K562 (cell line): ENCODE results near the gene CCDC60. TPM values are rescaled to one million over a fixed set of nuclear protein-coding genes. Genes with fewer than 3 reads are reported as not detected.

Experiments used
- ATAC-seq: fragments of 200-7000 bp; cut with Tn5 transposase; 3 replicates; pipeline ENCODE4 v1.9.1; 2020; ENCODE audit warnings: moderate library complexity
- BruUV-seq: library from RNA; stranded (reverse); fragments of 400-500 nt; replicated peaks from 2 replicates; lab custom pipeline; 2021; lab: Mats Ljungman, UMichigan
- CTCF ChIA-PET: fragments of 300-600 bp; formaldehyde crosslinking; extraction: SDS; loops from one replicate; lab custom pipeline; 2021; ENCODE audit warnings: low intra/inter-chr PET ratio; lab: Yijun Ruan, JAX
- POLR2A ChIA-PET: fragments of 300-600, 350-650 bp; sonication (Branson Sonifier 250); formaldehyde crosslinking; extraction: SDS; loops from one replicate; lab custom pipeline; 2021; ENCODE audit warnings: antibody characterized with exemption, inconsistent platforms; lab: Yijun Ruan, JAX
- DNase-seq, 4 experiments: peaks; one replicate each; pipeline versions ENCODE4 v3.0.0 to v3.0.0-alpha.2; 2011 to 2018; ENCODE audit warnings: low spot score in 3 of 4, mixed read lengths in 3 of 4; ENCODE audit errors: extremely low read depth in 1 of 4
- FAIRE-seq: peaks from 2 replicates; lab custom pipeline; 2011; peaks lifted over from hg19 to GRCh38; lab: Jason Lieb, UNC
- H2AFZ ChIP-seq: 2 replicates; pipeline ENCODE4 v1.6.0; 2011; ENCODE audit warnings: low read depth, low read length, control low read depth, inconsistent platforms
- H3K27ac ChIP-seq: fragments of 200-600 bp; 3 replicates; pipeline ENCODE4 v1.8.0; 2011; ENCODE audit warnings: low read depth, mild to moderate bottlenecking, control low read depth, inconsistent platforms, low read length, moderate library complexity, mixed read lengths; ENCODE audit errors: extremely low read depth
- H3K27me3 ChIP-seq, 2 experiments: fragments of 300-600 bp in 1 of 2; 2 replicates in 1 of 2; 3 replicates in 1 of 2; pipeline versions ENCODE4 v1.6.0 to v1.8.0; 2011; ENCODE audit warnings: inconsistent platforms in 2 of 2, low read length in 2 of 2, mild to moderate bottlenecking in 1 of 2, mixed read lengths in 1 of 2, moderate library complexity in 1 of 2; ENCODE audit not compliant: control insufficient read depth in 2 of 2, insufficient read depth in 2 of 2
- H3K36me3 ChIP-seq: fragments of 300-600 bp; 3 replicates; pipeline ENCODE4 v1.8.0; 2011; ENCODE audit warnings: mild to moderate bottlenecking, low read length, inconsistent platforms; ENCODE audit not compliant: control insufficient read depth, insufficient read depth
- H3K4me1 ChIP-seq, 2 experiments: fragments of 200-600 bp in 1 of 2; replicated peaks in 1 of 2; 2 replicates in 1 of 2; 3 replicates in 1 of 2; pipeline versions ENCODE4 v1.5.1 to v1.8.0; 2011; ENCODE audit warnings: inconsistent platforms in 2 of 2, low read length in 2 of 2, mild to moderate bottlenecking in 1 of 2, mixed read lengths in 1 of 2, moderate library complexity in 1 of 2; ENCODE audit not compliant: control insufficient read depth in 2 of 2, insufficient read depth in 2 of 2
- H3K4me2 ChIP-seq: 2 replicates; pipeline ENCODE4 v1.6.1; 2011; ENCODE audit warnings: low read length, control low read depth, inconsistent platforms, mixed read lengths; ENCODE audit not compliant: insufficient read depth
- H3K4me3 ChIP-seq: fragments of 200-600 bp; sonication (generic), shearing (Covaris generic); 2 replicates; pipeline ENCODE4 v1.5.1; 2016; ENCODE audit warnings: control low read depth, inconsistent platforms
- H3K79me2 ChIP-seq: fragments of 200-600 bp; 3 replicates; pipeline ENCODE4 v1.8.0; 2011; ENCODE audit warnings: low read length, inconsistent platforms; ENCODE audit not compliant: control insufficient read depth, insufficient read depth
- H3K9ac ChIP-seq, 2 experiments: 2 replicates each; pipeline versions ENCODE4 v1.6.0 to v1.6.1; 2011; ENCODE audit warnings: low read depth in 2 of 2, low read length in 2 of 2, control low read depth in 1 of 2, inconsistent platforms in 1 of 2, mild to moderate bottlenecking in 1 of 2, mixed read lengths in 1 of 2; ENCODE audit not compliant: insufficient read depth in 1 of 2
- H3K9me1 ChIP-seq: one replicate; pipeline ENCODE4 v1.6.0; 2011; ENCODE audit warnings: inconsistent platforms, mild to moderate bottlenecking, low read length, moderate library complexity; ENCODE audit not compliant: control insufficient read depth, insufficient read depth
- H3K9me3 ChIP-seq: replicated peaks from 2 replicates; pipeline ENCODE4 v1.5.1; 2011; ENCODE audit warnings: low read depth, low read length, inconsistent platforms; ENCODE audit not compliant: control insufficient read depth, insufficient read depth
- H4K20me1 ChIP-seq: replicated peaks from 2 replicates; pipeline ENCODE4 v1.6.1; 2011; ENCODE audit warnings: low read length, inconsistent platforms, mixed read lengths; ENCODE audit not compliant: control insufficient read depth, insufficient read depth
- CBFA2T3 ChIP-seq: fragments of 450-650 bp; IDR thresholded peaks from 2 replicates; pipeline ENCODE4 v1.6.1; 2017
- CREB1 ChIP-seq, 2 experiments: sonication (generic) in 1 of 2; formaldehyde crosslinking in 1 of 2; IDR thresholded peaks; 2 replicates each; pipeline versions ENCODE4 v1.6.1 to v1.8.0; 2012 to 2022; ENCODE audit warnings: inconsistent platforms in 1 of 2, mild to moderate bottlenecking in 1 of 2, missing genetic modification reagents in 1 of 2, moderate library complexity in 1 of 2
- CREBBP ChIP-seq: IDR thresholded peaks from one replicate; pipeline ENCODE4 v1.6.1; 2012; ENCODE audit warnings: low read depth, mild to moderate bottlenecking, control low read depth, inconsistent platforms, low read length
- ETV6 ChIP-seq, 3 experiments: fragments of 150-350 bp in 1 of 3; sonication (generic) in 1 of 3; formaldehyde crosslinking in 1 of 3; IDR thresholded peaks; 2 replicates each; pipeline versions ENCODE4 v1.6.1 to v1.8.0; 2014 to 2022; ENCODE audit warnings: borderline replicate concordance in 2 of 3, low read depth in 2 of 3, antibody characterized with exemption in 1 of 3, low read length in 1 of 3, mild to moderate bottlenecking in 1 of 3, missing genetic modification reagents in 1 of 3
- HES1 ChIP-seq: fragments of 450-650 bp; IDR thresholded peaks from 2 replicates; pipeline ENCODE4 v1.6.1; 2016; ENCODE audit warnings: low read depth, mild to moderate bottlenecking, moderate library complexity
- MYC ChIP-seq, 2 experiments: fragments of 250-450 bp in 1 of 2; sonication (Bioruptor Pico) in 1 of 2; IDR thresholded peaks; 2 replicates each; pipeline versions ENCODE4 v1.5.1 to v1.6.1; 2012 to 2021; ENCODE audit warnings: low read depth in 2 of 2, borderline replicate concordance in 1 of 2, improper control_type of control experiment in 1 of 2, low read length in 1 of 2, mild to moderate bottlenecking in 1 of 2, moderate library complexity in 1 of 2
- PTBP1 ChIP-seq: fragments of 200-400 bp; formaldehyde crosslinking; IDR thresholded peaks from 2 replicates; pipeline ENCODE4 v1.6.1; 2017; ENCODE audit warnings: low read depth, low read length
- TCF3 ChIP-seq: sonication (generic); formaldehyde crosslinking; IDR thresholded peaks from 2 replicates; pipeline ENCODE4 v1.4.0; 2020; ENCODE audit warnings: mild to moderate bottlenecking, missing genetic modification reagents
- ZBTB26 ChIP-seq: fragments of 450-650 bp; formaldehyde crosslinking; IDR thresholded peaks from 2 replicates; pipeline ENCODE4 v1.4.0; 2022; ENCODE audit warnings: missing genetic modification characterization
- ZNF79 ChIP-seq: fragments of 250-450 bp; sonication (Bioruptor Pico); IDR thresholded peaks from 2 replicates; pipeline ENCODE4 v1.4.0; 2020; ENCODE audit warnings: low read depth, mild to moderate bottlenecking, moderate library complexity
- whole genome bisulfite sequencing: fragments of 100-300 bp; shearing (Covaris generic); methylation state at CpG from one replicate; pipeline ENCODE4 v1.1.6; 2016; ENCODE audit warnings: low coverage, mixed read lengths; ENCODE audit not compliant: insufficient coverage; ENCODE audit errors: missing lambda C conversion rate; 5-methylcytosine and 5-hydroxymethylcytosine counted together
- in situ Hi-C: fragments of 300-500 bp; cut with MboI; formaldehyde crosslinking; loops from 4 replicates; pipeline ENCODE4 v1.15.0; 2018; ENCODE audit warnings: inconsistent platforms, mixed read lengths
- intact Hi-C: fragments of 100-400 bp; cut with micrococcal nuclease; formaldehyde crosslinking; loops from 2 replicates; pipeline ENCODE4 v1.14.2; 2022
- polyA plus RNA-seq, 8 experiments: library from polyadenylated mRNA; depleted of rRNA in 4 of 8; stranded (reverse) in 5 of 8; unstranded in 3 of 8; fragments of >200 nt; fragmentation: Nextera tagmentation in 2 of 8; fragmentation: Illumina TruSeq in 1 of 8; extraction: Ambion mirVana in 2 of 8; extraction: Trizol in 1 of 8; gene quantifications; 2 replicates each; pipeline versions ENCODE4 v1.2.1 to v1.2.3, GENCODE V29; 2011 to 2014; ENCODE audit warnings: inconsistent platforms in 1 of 8, missing spikeins in 1 of 8
- total RNA-seq, 7 experiments: library from RNA; depleted of rRNA in 6 of 7; stranded (reverse); fragments of >200 nt in 6 of 7; fragmentation: Illumina TruSeq in 2 of 7; extraction: Trizol in 2 of 7; gene quantifications; 2 replicates each; pipeline versions ENCODE4 v1.2.1 to v1.2.3, GENCODE V29; 2011 to 2021; ENCODE audit warnings: low replicate concordance in 1 of 7
- TF ChIP-seq, protein P1 (sequence below): sonication (generic); formaldehyde crosslinking; IDR thresholded peaks from 2 replicates; pipeline ENCODE4 v1.8.1; 2023; ENCODE audit warnings: mild to moderate bottlenecking, missing genetic modification reagents

CCDC60 gene
- total and polyA plus RNA-seq, 9 of the 15 experiments (the other 6 are each of a cell fraction or from before 2014, with no cell fraction given) = not detected

GRCh38 chr12:119306593-119306992 lies 27.9 kb upstream of the CCDC60 start:
- WGBS = under 1% methylated on average over 6 of the region's 6 CpGs
- ATAC-seq = no peak
- Histone ChIP-seq H3K4me1 (no peaks in the 10 kb centered on the region), H3K79me2 (no peaks in the 10 kb centered on the region), H4K20me1 (no peaks in the 10 kb centered on the region), H3K27ac (no peak overlapping the region), H3K36me3 (no peaks in the 10 kb centered on the region), H3K9ac (no peak overlapping the region), H3K27me3 (peaks cover 2 to 11% of the 10 kb centered on the region in 2 experiments; a peak in 3 of 5 replicates), H2AFZ (no peak overlapping the region), H3K4me2 (no peak overlapping the region), H3K9me3 (no peaks in the 10 kb centered on the region), H3K4me3 (no peak overlapping the region), H3K9me1 (no peaks in the 10 kb centered on the region)
- in situ Hi-C loops = no loop called here
- TF ChIP-seq CREB1 (IDR thresholded peaks at IDR 0.05) (no peak), CREB1 (CRISPR knock-in tag; IDR thresholded peaks at IDR 0.05) (no peak), CBFA2T3 (no peak)
- POLR2A ChIA-PET = no interaction called here
- no peak for FAIRE-seq
- DNase-seq = no peak
- intact Hi-C loops = no loop called here
- CTCF ChIA-PET = interaction anchor here (0.7 kb wide), 1 partner anchor 44 kb away, joined by 3 read pairs; no protein-coding TSS in a partner anchor
- BruUV-seq = no TSS peak

GRCh38 chr12:119307747-119308146 lies 26.8 kb upstream of the CCDC60 start:
- no peak for DNase-seq
- ATAC-seq = no peak
- no peaks in the 10 kb centered on the region for H3K4me1 ChIP-seq
- 3% methylated on average over 2 of the region's 2 CpGs for WGBS
- no TSS peak for BruUV-seq
- H3K36me3 ChIP-seq = no peaks in the 10 kb centered on the region
- no peaks in the 10 kb centered on the region for H3K9me1 ChIP-seq
- H3K9me3 ChIP-seq = no peaks in the 10 kb centered on the region
- intact Hi-C loops (no loop called here), in situ Hi-C loops (no loop called here)
- no peak overlapping the region for H3K4me2 ChIP-seq
- no peaks in the 10 kb centered on the region for H4K20me1 ChIP-seq
- H3K27me3 ChIP-seq = peaks cover 2 to 11% of the 10 kb centered on the region in 2 experiments; a peak in 2 of 5 replicates
- H3K9ac ChIP-seq = no peak overlapping the region
- ChIA-PET POLR2A (no interaction called here), CTCF (no interaction called here)
- H2AFZ ChIP-seq = no peak overlapping the region
- H3K79me2 ChIP-seq = no peaks in the 10 kb centered on the region
- no peak overlapping the region for H3K27ac ChIP-seq
- no peak overlapping the region for H3K4me3 ChIP-seq
- no peak for FAIRE-seq
- TF ChIP-seq CREBBP (no peak), MYC (IDR thresholded peaks at IDR 0.05; ENCODE audit: low read depth, low read length) (no peak), MYC (CRISPR knock-in tag; IDR thresholded peaks at IDR 0.05; ENCODE audit: borderline replicate concordance, low read depth) (no peak), ZBTB26 (CRISPR knock-in tag) (no peak), ETV6 (IDR thresholded peaks at IDR 0.05; ENCODE audit: borderline replicate concordance in 1 of 2, low read depth in 2 of 2, low read length in 1 of 2) (no peak), ETV6 (CRISPR knock-in tag; IDR thresholded peaks at IDR 0.05; ENCODE audit: borderline replicate concordance) (no peak), ZNF79 (CRISPR knock-in tag) (no peak), HES1 (no peak), TCF3 (no peak), PTBP1 (no peak)
- TF ChIP-seq, protein P1, sequence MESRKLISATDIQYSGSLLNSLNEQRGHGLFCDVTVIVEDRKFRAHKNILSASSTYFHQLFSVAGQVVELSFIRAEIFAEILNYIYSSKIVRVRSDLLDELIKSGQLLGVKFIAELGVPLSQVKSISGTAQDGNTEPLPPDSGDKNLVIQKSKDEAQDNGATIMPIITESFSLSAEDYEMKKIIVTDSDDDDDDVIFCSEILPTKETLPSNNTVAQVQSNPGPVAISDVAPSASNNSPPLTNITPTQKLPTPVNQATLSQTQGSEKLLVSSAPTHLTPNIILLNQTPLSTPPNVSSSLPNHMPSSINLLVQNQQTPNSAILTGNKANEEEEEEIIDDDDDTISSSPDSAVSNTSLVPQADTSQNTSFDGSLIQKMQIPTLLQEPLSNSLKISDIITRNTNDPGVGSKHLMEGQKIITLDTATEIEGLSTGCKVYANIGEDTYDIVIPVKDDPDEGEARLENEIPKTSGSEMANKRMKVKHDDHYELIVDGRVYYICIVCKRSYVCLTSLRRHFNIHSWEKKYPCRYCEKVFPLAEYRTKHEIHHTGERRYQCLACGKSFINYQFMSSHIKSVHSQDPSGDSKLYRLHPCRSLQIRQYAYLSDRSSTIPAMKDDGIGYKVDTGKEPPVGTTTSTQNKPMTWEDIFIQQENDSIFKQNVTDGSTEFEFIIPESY (CRISPR knock-in tag) = no peak
